Epithelial cell of proximal tubule (primary cell): Measurements from ENCODE around the gene AAK1. TPM values are rescaled to one million over a fixed set of nuclear protein-coding genes. Genes with fewer than 3 reads are reported as not detected.

Source experiments
- DNase-seq: peaks from one replicate; pipeline ENCODE4 v3.0.0-alpha.2; 2011; ENCODE audit warnings: low read depth
- H3K4me3 ChIP-seq: 2 replicates; pipeline ENCODE4 v1.5.1; 2011; ENCODE audit warnings: low read depth, mild to moderate bottlenecking, low read length
- CTCF ChIP-seq: conservative IDR thresholded peaks from 2 replicates; pipeline ENCODE4 v1.5.1; 2012; ENCODE audit warnings: low read depth, mild to moderate bottlenecking, low read length
- total RNA-seq: library from RNA; depleted of rRNA; stranded (reverse); fragments of >200 nt; gene quantifications from 2 replicates; pipeline ENCODE4 v1.2.3, GENCODE V29; 2015

AAK1 gene
- total RNA-seq = 12.8 and 32.2 TPM in 2 replicates

DNA sequence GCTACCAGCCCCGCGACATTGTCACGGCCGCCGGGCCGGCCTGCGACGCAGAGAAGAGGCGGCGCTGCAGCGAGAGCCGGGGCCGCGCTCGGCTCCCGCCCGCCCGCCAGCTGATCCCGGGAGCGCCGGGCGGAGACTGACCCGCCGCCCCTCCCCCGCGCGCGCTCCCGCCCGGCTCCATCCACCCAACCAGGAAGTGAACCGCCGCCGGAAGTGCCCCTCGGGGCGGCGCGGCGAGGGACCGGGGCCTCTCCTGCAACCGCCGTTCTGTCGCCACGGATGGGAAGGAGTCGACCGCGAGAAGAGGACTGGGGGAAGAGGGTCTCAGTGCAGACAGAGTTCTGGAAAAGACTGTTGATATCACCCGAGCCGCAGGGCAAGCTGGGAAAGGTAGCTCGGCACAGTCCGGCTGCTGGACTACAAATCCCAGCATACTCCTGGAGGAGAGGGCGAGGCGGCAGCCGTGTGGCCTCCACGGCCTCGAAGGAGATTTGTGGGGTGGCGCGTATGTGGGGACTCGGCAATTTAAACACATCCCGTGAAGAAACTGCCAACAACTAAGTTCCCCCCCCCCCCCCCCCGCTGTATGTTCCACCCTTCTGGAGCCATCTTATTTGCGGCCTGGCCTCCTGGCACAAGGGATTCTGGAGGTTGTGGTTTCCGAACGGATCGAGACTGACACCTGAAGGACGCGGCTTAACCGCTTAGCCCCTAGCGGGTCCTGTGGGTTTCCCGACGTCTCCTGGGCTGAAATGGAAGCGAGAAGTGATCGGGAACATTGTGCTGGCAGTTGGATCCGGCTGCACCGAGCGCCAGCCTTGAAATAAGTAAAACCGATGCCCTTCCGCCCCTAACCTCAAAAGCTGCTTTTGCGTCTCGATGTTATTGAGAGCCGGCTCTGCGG lies at the start of gene AAK1:
Gene AAK1 (minus strand): TSS at position 138 of the 904 bp plus-strand sequence. CDS start 699 bp downstream, outside the sequence.
- DNase-seq = no peak
- peak within 1 kb of the TSS; percentile 75 for H3K4me3 ChIP-seq
- TF ChIP-seq CTCF = no peak

DNA sequence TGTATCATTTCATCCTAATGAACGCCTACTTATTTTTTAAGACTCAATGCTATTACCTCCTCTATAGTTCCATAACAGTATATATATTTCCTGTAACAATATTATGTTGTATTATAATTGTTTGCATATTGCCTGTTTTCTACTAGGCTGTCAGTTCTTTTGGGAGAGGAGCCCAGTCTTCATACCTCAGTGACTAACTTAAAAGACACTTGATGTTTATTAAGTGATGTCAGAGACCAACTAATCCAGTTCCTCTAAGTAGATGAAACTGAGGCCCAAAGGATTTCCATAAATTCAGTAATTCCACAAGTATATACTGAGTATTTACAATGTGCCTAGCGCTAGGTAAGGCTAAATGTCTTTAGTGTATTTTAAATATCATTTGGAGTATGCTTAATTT lies 48.9 kb upstream of the AAK1 start:
- no peak for DNase-seq
- no peak for TF ChIP-seq CTCF
- H3K4me3 ChIP-seq = no peak overlapping the region

DNA sequence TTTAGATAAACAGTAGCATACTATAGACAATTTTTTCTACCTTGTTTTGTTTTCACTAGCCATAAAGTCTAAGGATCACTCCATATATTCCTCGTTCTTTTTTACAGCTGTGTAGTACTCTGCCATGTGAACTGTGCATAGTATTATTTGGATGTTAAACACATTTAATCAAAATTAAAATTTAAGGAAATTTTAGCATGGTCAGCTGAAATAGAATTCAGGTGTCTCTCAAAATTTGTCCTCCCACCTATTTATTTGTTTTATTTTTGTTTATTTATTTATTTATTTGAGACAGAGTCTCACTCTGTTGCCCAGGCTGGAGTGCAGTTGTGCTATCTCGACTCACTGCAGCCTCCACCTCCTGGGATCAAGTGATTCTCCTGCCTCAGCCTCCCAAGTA lies 46.4 kb upstream of the AAK1 start:
- H3K4me3 ChIP-seq = no peak overlapping the region
- no peak for TF ChIP-seq CTCF
- no peak for DNase-seq

GRCh38 chr2:69689466-69689865 lies 45.9 kb upstream of the AAK1 start:
- H3K4me3 ChIP-seq = no peak overlapping the region
- no peak for DNase-seq
- TF ChIP-seq CTCF = no peak

DNA sequence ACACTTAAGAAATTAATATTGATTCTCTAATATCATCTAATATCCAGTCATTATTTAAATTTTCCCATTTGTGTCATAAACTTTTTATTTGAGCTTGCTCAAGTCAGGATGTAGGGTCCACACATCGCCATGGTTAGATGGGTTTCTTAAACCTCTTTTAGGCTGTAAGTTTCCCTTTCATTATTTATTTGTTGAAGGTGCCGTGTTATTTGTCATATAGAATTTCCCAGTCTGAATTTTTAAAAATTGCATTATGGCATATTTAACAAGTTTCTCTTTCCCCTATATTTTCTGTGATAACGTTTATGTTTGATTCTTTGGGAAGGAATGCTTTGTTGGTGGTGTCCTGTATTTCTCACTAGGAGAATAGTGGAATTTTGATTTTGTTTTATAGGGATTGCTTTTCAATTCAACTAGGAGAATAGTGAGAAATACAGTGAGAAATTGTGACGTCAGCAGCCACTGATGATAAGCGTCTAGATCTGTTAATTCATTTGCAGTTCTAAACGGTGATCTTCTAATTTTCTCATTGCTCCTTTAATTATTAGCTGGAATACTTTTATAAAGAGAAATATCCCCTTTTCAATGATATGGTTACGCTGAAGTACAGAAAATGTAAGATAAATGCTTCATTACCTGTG lies 44.6 kb upstream of the AAK1 start:
- no peak overlapping the region for H3K4me3 ChIP-seq
- no peak for TF ChIP-seq CTCF
- DNase-seq = no peak

DNA sequence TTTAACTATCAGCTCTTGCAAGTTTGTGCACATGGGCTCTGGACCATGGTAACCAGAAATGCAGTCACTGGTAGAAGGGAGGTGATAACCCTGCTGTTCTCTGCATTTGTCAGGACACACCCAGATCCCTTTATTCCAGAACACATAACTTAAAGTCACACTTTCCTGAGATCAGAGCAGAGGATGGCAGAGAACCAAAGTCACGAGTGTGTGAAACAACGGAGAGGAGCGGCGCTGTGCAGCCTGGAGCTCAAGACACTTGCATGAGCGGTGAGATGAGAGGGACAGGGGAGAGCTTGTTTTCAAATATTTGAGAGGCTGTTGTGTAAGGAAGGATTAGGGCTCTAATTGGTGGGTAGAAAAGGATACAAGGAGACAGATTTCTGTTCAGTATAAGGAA lies 43.3 kb upstream of the AAK1 start:
- TF ChIP-seq CTCF = no peak
- no peak overlapping the region for H3K4me3 ChIP-seq
- DNase-seq = no peak
